ENCODE results near the gene FASN.

Gene FASN

GRCh38 chr17:82064433-82065192 is 33.4 kb downstream of the FASN start:
- no peaks in the 10 kb centered on the region for H3K27me3 ChIP-seq (ENCODE audit: control insufficient read depth, insufficient read depth, low read length)

GRCh38 chr17:82063424-82064415 is 34.3 kb downstream of the FASN start:
- Histone ChIP-seq H3K36me3 (ENCODE audit: control insufficient read depth, insufficient read depth, low read length) (peaks cover 18% of the 10 kb centered on the region), H3K4me3 (ENCODE audit: low read length) (no peak overlapping the region), H3K4me1 (ENCODE audit: control insufficient read depth, insufficient read depth, low read length) (no peaks in the 10 kb centered on the region), H3K9ac (ENCODE audit: low read length) (no peak overlapping the region), H3K27me3 (ENCODE audit: control insufficient read depth, insufficient read depth, low read length) (no peaks in the 10 kb centered on the region), H3K27ac (ENCODE audit: low read depth, low read length) (no peak overlapping the region)

More at GRCh38 chr17:82064433-82065192, 33.4 kb downstream of the FASN start:
- Histone ChIP-seq H3K36me3 (ENCODE audit: control insufficient read depth, insufficient read depth, low read length) (peaks cover 18% of the 10 kb centered on the region), H3K4me3 (ENCODE audit: low read length) (peak overlapping the region; percentile 78), H3K9ac (ENCODE audit: low read length) (peak overlapping the region; percentile 40), H3K4me1 (ENCODE audit: control insufficient read depth, insufficient read depth, low read length) (no peaks in the 10 kb centered on the region), H3K27ac (ENCODE audit: low read depth, low read length) (peak overlapping the region; percentile 68)

- Histone ChIP-seq H3K27me3 (ENCODE audit: control insufficient read depth, insufficient read depth, low read length) (no peaks in the 10 kb centered on the region), H3K36me3 (ENCODE audit: control insufficient read depth, insufficient read depth, low read length) (peaks cover 23% of the 10 kb centered on the region), H3K4me3 (ENCODE audit: low read length) (no peak overlapping the region), H3K27ac (ENCODE audit: low read depth, low read length) (no peak overlapping the region), H3K4me1 (ENCODE audit: control insufficient read depth, insufficient read depth, low read length) (no peaks in the 10 kb centered on the region), H3K9ac (ENCODE audit: low read length) (no peak overlapping the region)
Measured at GRCh38 chr17:82062984-82063368, 35.1 kb downstream of the FASN start.

GRCh38 chr17:82062076-82062983 is 35.7 kb downstream of the FASN start:
- Histone ChIP-seq H3K27ac (ENCODE audit: low read depth, low read length) (no peak overlapping the region), H3K36me3 (ENCODE audit: control insufficient read depth, insufficient read depth, low read length) (peaks cover 29% of the 10 kb centered on the region), H3K4me1 (ENCODE audit: control insufficient read depth, insufficient read depth, low read length) (no peaks in the 10 kb centered on the region), H3K9ac (ENCODE audit: low read length) (no peak overlapping the region), H3K4me3 (ENCODE audit: low read length) (no peak overlapping the region), H3K27me3 (ENCODE audit: control insufficient read depth, insufficient read depth, low read length) (no peaks in the 10 kb centered on the region)

GRCh38 chr17:82061047-82061925 is 36.8 kb downstream of the FASN start:
- Histone ChIP-seq H3K27ac (ENCODE audit: low read depth, low read length) (no peak overlapping the region), H3K36me3 (ENCODE audit: control insufficient read depth, insufficient read depth, low read length) (peaks cover 34% of the 10 kb centered on the region), H3K27me3 (ENCODE audit: control insufficient read depth, insufficient read depth, low read length) (no peaks in the 10 kb centered on the region), H3K9ac (ENCODE audit: low read length) (no peak overlapping the region), H3K4me1 (ENCODE audit: control insufficient read depth, insufficient read depth, low read length) (no peaks in the 10 kb centered on the region), H3K4me3 (ENCODE audit: low read length) (no peak overlapping the region)

- Histone ChIP-seq H3K4me1 (ENCODE audit: control insufficient read depth, insufficient read depth, low read length) (no peaks in the 10 kb centered on the region), H3K9ac (ENCODE audit: low read length) (no peak overlapping the region), H3K4me3 (ENCODE audit: low read length) (no peak overlapping the region), H3K36me3 (ENCODE audit: control insufficient read depth, insufficient read depth, low read length) (peaks cover 34% of the 10 kb centered on the region), H3K27ac (ENCODE audit: low read depth, low read length) (no peak overlapping the region), H3K27me3 (ENCODE audit: control insufficient read depth, insufficient read depth, low read length) (no peaks in the 10 kb centered on the region)
Measured at GRCh38 chr17:82060614-82061013, 37.4 kb downstream of the FASN start.

- H3K36me3 ChIP-seq (ENCODE audit: control insufficient read depth, insufficient read depth, low read length), result peaks cover 39% of the 10 kb centered on the region
- H3K27ac ChIP-seq (ENCODE audit: low read depth, low read length), result no peak overlapping the region
- H3K27me3 ChIP-seq (ENCODE audit: control insufficient read depth, insufficient read depth, low read length), result no peaks in the 10 kb centered on the region
- no peak overlapping the region for H3K4me3 ChIP-seq (ENCODE audit: low read length)
- no peak overlapping the region for H3K9ac ChIP-seq (ENCODE audit: low read length)
- no peaks in the 10 kb centered on the region for H3K4me1 ChIP-seq (ENCODE audit: control insufficient read depth, insufficient read depth, low read length)
Measured at GRCh38 chr17:82060001-82060380, 38.0 kb downstream of the FASN start.

GRCh38 chr17:82059272-82060000 is 38.6 kb downstream of the FASN start:
- Histone ChIP-seq H3K4me3 (ENCODE audit: low read length) (no peak overlapping the region), H3K27me3 (ENCODE audit: control insufficient read depth, insufficient read depth, low read length) (no peaks in the 10 kb centered on the region), H3K27ac (ENCODE audit: low read depth, low read length) (no peak overlapping the region), H3K9ac (ENCODE audit: low read length) (no peak overlapping the region), H3K36me3 (ENCODE audit: control insufficient read depth, insufficient read depth, low read length) (peaks cover 44% of the 10 kb centered on the region), H3K4me1 (ENCODE audit: control insufficient read depth, insufficient read depth, low read length) (no peaks in the 10 kb centered on the region)

GRCh38 chr17:82058855-82059249 is 39.2 kb downstream of the FASN start:
- Histone ChIP-seq H3K36me3 (ENCODE audit: control insufficient read depth, insufficient read depth, low read length) (peaks cover 49% of the 10 kb centered on the region), H3K9ac (ENCODE audit: low read length) (no peak overlapping the region), H3K27me3 (ENCODE audit: control insufficient read depth, insufficient read depth, low read length) (no peaks in the 10 kb centered on the region), H3K27ac (ENCODE audit: low read depth, low read length) (no peak overlapping the region), H3K4me1 (ENCODE audit: control insufficient read depth, insufficient read depth, low read length) (no peaks in the 10 kb centered on the region), H3K4me3 (ENCODE audit: low read length) (no peak overlapping the region)

GRCh38 chr17:82058230-82058854 is 39.7 kb downstream of the FASN start:
- no peak overlapping the region for H3K27ac ChIP-seq (ENCODE audit: low read depth, low read length)
- H3K27me3 ChIP-seq (ENCODE audit: control insufficient read depth, insufficient read depth, low read length), result no peaks in the 10 kb centered on the region

More at GRCh38 chr17:82058230-82058854, 39.7 kb downstream of the FASN start:
- Histone ChIP-seq H3K4me3 (ENCODE audit: low read length) (no peak overlapping the region), H3K4me1 (ENCODE audit: control insufficient read depth, insufficient read depth, low read length) (no peaks in the 10 kb centered on the region), H3K36me3 (ENCODE audit: control insufficient read depth, insufficient read depth, low read length) (peaks cover 51% of the 10 kb centered on the region), H3K9ac (ENCODE audit: low read length) (no peak overlapping the region)

Measured in rectal smooth muscle tissue (tissue), 1 donor.